NOMO-1 treated with DMSO at 0.1 percent for 48 hours (cell line): ENCODE measurements around the gene ICA1.

Experiments used
- DNase-seq: peaks from one replicate; lab custom pipeline; 2025; ENCODE audit not compliant: unreplicated experiment; lab: John Stamatoyannopoulos, UW

ICA1 gene

GRCh38 chr7:8204339-8205030 is 57.5 kb downstream of the ICA1 start:
- DNase-seq, result no peak

GRCh38 chr7:8201846-8202441 is 60.0 kb downstream of the ICA1 start:
- DNase-seq, result peak; percentile 69

GRCh38 chr7:8200717-8201116 is 61.2 kb downstream of the ICA1 start:
- no peak for DNase-seq

GRCh38 chr7:8200316-8200715 is 61.7 kb downstream of the ICA1 start:
- DNase-seq, result no peak

- no peak for DNase-seq
Measured at GRCh38 chr7:8197994-8198698, 63.8 kb downstream of the ICA1 start.

- no peak for DNase-seq
Measured at GRCh38 chr7:8192897-8193296, 69.1 kb downstream of the ICA1 start.

- DNase-seq, result peak; percentile 44
Measured at GRCh38 chr7:8190119-8190895, 71.7 kb downstream of the ICA1 start.

- DNase-seq, result no peak
Measured at GRCh38 chr7:8189625-8190024, 72.3 kb downstream of the ICA1 start.

GRCh38 chr7:8185926-8186683 is 75.9 kb downstream of the ICA1 start:
- DNase-seq, result peak; percentile 78

- DNase-seq, result no peak
Measured at GRCh38 chr7:8184221-8184620, 77.7 kb downstream of the ICA1 start.

GRCh38 chr7:8179486-8179885 is 82.5 kb downstream of the ICA1 start:
- no peak for DNase-seq

- peak; percentile 54 for DNase-seq
Measured at GRCh38 chr7:8178353-8178752, 83.6 kb downstream of the ICA1 start.

GRCh38 chr7:8177109-8177933 is 84.6 kb downstream of the ICA1 start:
- DNase-seq, result peak; percentile 81

GRCh38 chr7:8176370-8177081 is 85.4 kb downstream of the ICA1 start:
- peak; percentile 76 for DNase-seq

- no peak for DNase-seq
Measured at GRCh38 chr7:8175929-8176369, 86.0 kb downstream of the ICA1 start.

GRCh38 chr7:8172372-8173354 is 89.3 kb downstream of the ICA1 start:
- peak; percentile 18 for DNase-seq

- no peak for DNase-seq
Measured at GRCh38 chr7:8169171-8169570, 92.8 kb downstream of the ICA1 start.

GRCh38 chr7:8168336-8168735 is 93.6 kb downstream of the ICA1 start:
- DNase-seq, result no peak
